Neural cell (in vitro differentiated cells): Measurements from ENCODE around the gene CRYAB. TPM values are rescaled to one million over a fixed set of nuclear protein-coding genes. Genes with fewer than 3 reads are reported as not detected.
A peak's percentile ranks its signal among the peaks of the same experiment; 100 is the strongest.

Experiments
- H2AFZ ChIP-seq: fragments of 200-600, 300-800 bp; sonication (generic), shearing (Covaris generic); 2 replicates; pipeline ENCODE4 v1.6.0; 2014; ENCODE audit warnings: low read depth, mild to moderate bottlenecking, antibody characterized with exemption, low read length, moderate library complexity
- H3F3A ChIP-seq: fragments of 200-600 bp; shearing (Covaris generic); 2 replicates; pipeline ENCODE4 v1.6.1; 2016; ENCODE audit warnings: mild to moderate bottlenecking, moderate library complexity, mixed read lengths, antibody characterized with exemption, low read length; ENCODE audit not compliant: insufficient read depth, poor library complexity, severe bottlenecking
- H3K27ac ChIP-seq: fragments of 200-600, 300-800 bp; sonication (generic), shearing (Covaris generic); 2 replicates; pipeline ENCODE4 v1.5.1; 2014; ENCODE audit warnings: mild to moderate bottlenecking, low read length, moderate library complexity
- H3K27me3 ChIP-seq: fragments of 300-800, 200-600 bp; sonication (generic), shearing (Covaris generic); 2 replicates; pipeline ENCODE4 v1.6.0; 2014; ENCODE audit warnings: mild to moderate bottlenecking, low read depth, low read length, moderate library complexity; ENCODE audit not compliant: insufficient read depth
- H3K36me3 ChIP-seq: fragments of 300-800, 200-600 bp; sonication (generic), shearing (Covaris generic); 2 replicates; pipeline ENCODE4 v1.5.1; 2014; ENCODE audit warnings: mild to moderate bottlenecking, antibody characterized with exemption, low read length, moderate library complexity; ENCODE audit not compliant: insufficient read depth
- H3K4me2 ChIP-seq: fragments of 300-800, 200-600 bp; sonication (generic), shearing (Covaris generic); 2 replicates; pipeline ENCODE4 v1.6.0; 2014; ENCODE audit warnings: mild to moderate bottlenecking, low read length
- H3K4me3 ChIP-seq: fragments of 300-800, 200-600 bp; sonication (generic), shearing (Covaris generic); 2 replicates; pipeline ENCODE4 v1.5.1; 2014; ENCODE audit warnings: mild to moderate bottlenecking, low read length, moderate library complexity
- H3K79me2 ChIP-seq: fragments of 200-600 bp; shearing (Covaris generic); replicated peaks from 2 replicates; pipeline ENCODE4 v1.6.0; 2014; ENCODE audit warnings: mild to moderate bottlenecking, low read length, moderate library complexity; ENCODE audit not compliant: insufficient read depth
- H3K9ac ChIP-seq: fragments of 300-800, 200-600 bp; sonication (generic), shearing (Covaris generic); 2 replicates; pipeline ENCODE4 v1.6.1; 2016; ENCODE audit warnings: mild to moderate bottlenecking, low read length, mixed read lengths
- H3K9me2 ChIP-seq: fragments of 200-600 bp; shearing (Covaris generic); 2 replicates; pipeline ENCODE4 v1.6.1; 2016; ENCODE audit warnings: mild to moderate bottlenecking, low read length, mixed read lengths; ENCODE audit not compliant: insufficient read depth
- H3K9me3 ChIP-seq: fragments of 200-600, 300-800 bp; sonication (generic), shearing (Covaris generic); 2 replicates; pipeline ENCODE4 v1.6.1; 2016; ENCODE audit warnings: mild to moderate bottlenecking, mixed run types, low read length, moderate library complexity, mixed read lengths
- H4K20me1 ChIP-seq: fragments of 200-600 bp; shearing (Covaris generic); 2 replicates; pipeline ENCODE4 v1.6.1; 2016; ENCODE audit warnings: mild to moderate bottlenecking, mixed run types; ENCODE audit not compliant: insufficient read depth
- EP300 ChIP-seq: fragments of 450-650 bp; conservative IDR thresholded peaks from 2 replicates; pipeline ENCODE4 v1.6.1; 2014; ENCODE audit warnings: antibody characterized with exemption, mild to moderate bottlenecking, moderate library complexity; ENCODE audit not compliant: poor library complexity, severe bottlenecking
- EZH2 ChIP-seq: fragments of 200-600, 300-800 bp; shearing (Covaris generic), sonication (generic); IDR thresholded peaks from 2 replicates; pipeline ENCODE4 v1.6.1; 2014; ENCODE audit warnings: antibody characterized with exemption, low read length, borderline replicate concordance, mild to moderate bottlenecking; ENCODE audit not compliant: insufficient read depth, poor library complexity, severe bottlenecking
- MXI1 ChIP-seq: fragments of 450-650 bp; conservative IDR thresholded peaks from 2 replicates; pipeline ENCODE4 v1.6.1; 2014; ENCODE audit warnings: antibody characterized with exemption, mild to moderate bottlenecking; ENCODE audit not compliant: poor library complexity, severe bottlenecking
- POLR2AphosphoS5 ChIP-seq: IDR thresholded peaks from 2 replicates; pipeline ENCODE4 v1.6.1; 2012
- RAD21 ChIP-seq: fragments of 450-650 bp; conservative IDR thresholded peaks from 2 replicates; pipeline ENCODE4 v1.6.1; 2014; ENCODE audit warnings: antibody characterized with exemption, mild to moderate bottlenecking, moderate library complexity
- REST ChIP-seq: IDR thresholded peaks from 2 replicates; pipeline ENCODE4 v1.6.1; 2012; ENCODE audit warnings: borderline replicate concordance
- SMC3 ChIP-seq: fragments of 450-650 bp; conservative IDR thresholded peaks from 2 replicates; pipeline ENCODE4 v1.6.1; 2014; ENCODE audit warnings: antibody characterized with exemption, mild to moderate bottlenecking, moderate library complexity; ENCODE audit not compliant: poor library complexity
- TAF1 ChIP-seq: IDR thresholded peaks from 2 replicates; pipeline ENCODE4 v1.6.1; 2012; ENCODE audit warnings: low read depth
- polyA plus RNA-seq: library from polyadenylated mRNA; depleted of rRNA; stranded (reverse); fragments of >200 nt; gene quantifications from 2 replicates; pipeline ENCODE4 v1.2.3, GENCODE V29; 2014
- TF ChIP-seq, protein P1 (sequence below): fragments of 450-650 bp; IDR thresholded peaks from 2 replicates; pipeline ENCODE4 v1.5.1; 2014; ENCODE audit warnings: antibody characterized with exemption, mild to moderate bottlenecking, moderate library complexity; ENCODE audit not compliant: poor library complexity, severe bottlenecking

The CRYAB gene
- polyA plus RNA-seq, 1 donor from 2014 or later, result not detected

DNA sequence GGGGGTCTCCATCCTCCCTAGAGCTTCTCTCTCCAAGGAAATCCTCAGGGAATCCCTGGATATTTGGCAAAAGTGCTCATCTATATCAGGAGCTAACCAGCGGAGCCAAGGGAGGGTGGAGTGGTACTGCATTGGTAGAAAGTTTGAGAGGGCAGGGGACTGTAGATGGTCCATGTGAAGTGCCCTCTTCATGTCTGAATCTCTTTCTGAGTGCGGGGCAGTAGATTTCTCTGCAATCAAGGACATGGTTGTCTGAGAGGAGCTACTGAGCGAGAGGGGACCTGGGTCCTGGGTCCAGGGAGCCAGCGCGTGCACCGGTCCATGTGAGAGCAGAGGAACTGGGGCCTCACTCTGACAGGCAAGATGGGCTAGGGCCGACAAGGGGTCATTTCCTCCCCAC is 26.3 kb upstream of the CRYAB start:
- no peaks in the 10 kb centered on the region for H3K36me3 ChIP-seq
- H3K79me2 ChIP-seq, result peaks cover 31% of the 10 kb centered on the region
- H3K9me3 ChIP-seq, result no peaks in the 10 kb centered on the region
- no peaks in the 10 kb centered on the region for H3K27me3 ChIP-seq
- peak overlapping the region; percentile 48 for H2AFZ ChIP-seq
- H3K4me3 ChIP-seq, result peak overlapping the region; percentile 70
- H4K20me1 ChIP-seq, result no peaks in the 10 kb centered on the region
- H3K4me2 ChIP-seq, result peak overlapping the region; percentile 91
- H3F3A ChIP-seq, result no peaks in the 10 kb centered on the region
- peak overlapping the region; percentile 69 for H3K9ac ChIP-seq
- H3K9me2 ChIP-seq, result no peaks in the 10 kb centered on the region
- H3K27ac ChIP-seq, result peak overlapping the region; percentile 68
- no peak for TF ChIP-seq SMC3
- TF ChIP-seq, protein P1, sequence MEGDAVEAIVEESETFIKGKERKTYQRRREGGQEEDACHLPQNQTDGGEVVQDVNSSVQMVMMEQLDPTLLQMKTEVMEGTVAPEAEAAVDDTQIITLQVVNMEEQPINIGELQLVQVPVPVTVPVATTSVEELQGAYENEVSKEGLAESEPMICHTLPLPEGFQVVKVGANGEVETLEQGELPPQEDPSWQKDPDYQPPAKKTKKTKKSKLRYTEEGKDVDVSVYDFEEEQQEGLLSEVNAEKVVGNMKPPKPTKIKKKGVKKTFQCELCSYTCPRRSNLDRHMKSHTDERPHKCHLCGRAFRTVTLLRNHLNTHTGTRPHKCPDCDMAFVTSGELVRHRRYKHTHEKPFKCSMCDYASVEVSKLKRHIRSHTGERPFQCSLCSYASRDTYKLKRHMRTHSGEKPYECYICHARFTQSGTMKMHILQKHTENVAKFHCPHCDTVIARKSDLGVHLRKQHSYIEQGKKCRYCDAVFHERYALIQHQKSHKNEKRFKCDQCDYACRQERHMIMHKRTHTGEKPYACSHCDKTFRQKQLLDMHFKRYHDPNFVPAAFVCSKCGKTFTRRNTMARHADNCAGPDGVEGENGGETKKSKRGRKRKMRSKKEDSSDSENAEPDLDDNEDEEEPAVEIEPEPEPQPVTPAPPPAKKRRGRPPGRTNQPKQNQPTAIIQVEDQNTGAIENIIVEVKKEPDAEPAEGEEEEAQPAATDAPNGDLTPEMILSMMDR, result no peak
- no peak for TF ChIP-seq EZH2
- no peak for TF ChIP-seq REST
- no peak for TF ChIP-seq RAD21
- no peak for TF ChIP-seq EP300
- TF ChIP-seq MXI1, result no peak
- TF ChIP-seq TAF1, result no peak
- no peak for TF ChIP-seq POLR2AphosphoS5

GRCh38 chr11:111937461-111937769 is 25.8 kb upstream of the CRYAB start:
- H3K36me3 ChIP-seq, result no peaks in the 10 kb centered on the region
- no peaks in the 10 kb centered on the region for H3K27me3 ChIP-seq
- H3K9me2 ChIP-seq, result no peaks in the 10 kb centered on the region
- peak overlapping the region; percentile 91 for H3K4me2 ChIP-seq
- no peaks in the 10 kb centered on the region for H3F3A ChIP-seq
- peak overlapping the region; percentile 68 for H3K27ac ChIP-seq
- peaks cover 31% of the 10 kb centered on the region for H3K79me2 ChIP-seq
- H2AFZ ChIP-seq, result peak overlapping the region; percentile 48
- H4K20me1 ChIP-seq, result no peaks in the 10 kb centered on the region
- no peaks in the 10 kb centered on the region for H3K9me3 ChIP-seq
- H3K9ac ChIP-seq, result peak overlapping the region; percentile 69
- peak overlapping the region; percentile 70 for H3K4me3 ChIP-seq
- no peak for TF ChIP-seq POLR2AphosphoS5
- no peak for TF ChIP-seq RAD21
- TF ChIP-seq MXI1, result no peak
